B cell (primary cell): Measurements from ENCODE around the gene CEP250. TPM values are rescaled to one million over a fixed set of nuclear protein-coding genes. Genes with fewer than 3 reads are reported as not detected.

Experiments used
- ATAC-seq: fragments of 200-7000 bp; cut with Tn5 transposase; one replicate; pipeline ENCODE4 v1.10.0; 2021; ENCODE audit warnings: low read depth, mild to moderate bottlenecking, moderate number of reproducible peaks, moderate library complexity
- CTCF ChIA-PET: fragments of 350-600 bp; sonication (Branson Sonifier 250); formaldehyde crosslinking; loops from one replicate; lab custom pipeline; 2021; ENCODE audit warnings: antibody characterized with exemption, inconsistent platforms; lab: Charles Lee
- POLR2A ChIA-PET: fragments of 350-600 bp; sonication (Branson Sonifier 250); formaldehyde crosslinking; loops from one replicate; lab custom pipeline; 2021; ENCODE audit warnings: antibody characterized with exemption; lab: Charles Lee
- DNase-seq: peaks from one replicate; pipeline ENCODE4 v3.0.0; 2013
- H2AFZ ChIP-seq: 2 replicates; pipeline ENCODE4 v1.6.1; 2012; ENCODE audit warnings: mild to moderate bottlenecking, low read depth, low read length; ENCODE audit not compliant: insufficient read depth, poor library complexity, severe bottlenecking
- H3K27ac ChIP-seq, 2 donors: 1 replicate in 1 of 2; 2 replicates in 1 of 2; pipeline ENCODE4 v1.5.1; 2012 to 2013; ENCODE audit warnings: low read length in 2 of 2, mild to moderate bottlenecking in 2 of 2, moderate library complexity in 1 of 2
- H3K27me3 ChIP-seq, 4 experiments: fragments of 200-600 bp in 1 of 4; sonication (generic) in 1 of 4; replicated peaks in 1 of 4; 1 replicate in 2 of 4; 2 replicates in 2 of 4; pipeline versions ENCODE4 v1.6.1 to v1.7.0; 2013 to 2016; ENCODE audit warnings: low read length in 3 of 4, mild to moderate bottlenecking in 2 of 4, mixed read lengths in 1 of 4, moderate library complexity in 1 of 4; ENCODE audit not compliant: insufficient read depth in 4 of 4, control insufficient read depth in 3 of 4; ENCODE audit errors: control extremely low read depth in 1 of 4
- H3K36me3 ChIP-seq, 2 experiments: replicated peaks in 1 of 2; 1 replicate in 1 of 2; 2 replicates in 1 of 2; pipeline versions ENCODE4 v1.6.1 to v1.7.1; 2013; ENCODE audit warnings: low read length in 1 of 2; ENCODE audit not compliant: insufficient read depth in 2 of 2, control insufficient read depth in 1 of 2; ENCODE audit errors: control extremely low read depth in 1 of 2, extremely low read depth in 1 of 2
- H3K4me1 ChIP-seq, 2 donors: fragments of 200-600 bp in 1 of 2; sonication (generic) in 1 of 2; 1 replicate in 1 of 2; 2 replicates in 1 of 2; pipeline versions ENCODE4 v1.5.1 to v1.6.1; 2013 to 2017; ENCODE audit warnings: low read length in 2 of 2; ENCODE audit not compliant: control insufficient read depth in 2 of 2, insufficient read depth in 2 of 2
- H3K4me2 ChIP-seq: replicated peaks from 2 replicates; pipeline ENCODE3; 2012; ENCODE audit warnings: mild to moderate bottlenecking, low read depth, low read length; ENCODE audit not compliant: poor library complexity, severe bottlenecking
- H3K4me3 ChIP-seq, 5 experiments: fragments of 200-600 bp in 1 of 5; sonication (generic) in 1 of 5; 1 replicate in 3 of 5; 2 replicates in 2 of 5; pipeline versions ENCODE4 v1.5.1 to v1.7.0; 2011 to 2016; ENCODE audit warnings: low read length in 4 of 5, mild to moderate bottlenecking in 4 of 5, low read depth in 2 of 5, control low read depth in 1 of 5, moderate library complexity in 1 of 5; ENCODE audit not compliant: insufficient read depth in 1 of 5; ENCODE audit errors: control extremely low read depth in 1 of 5, extremely low read depth in 1 of 5
- H3K79me2 ChIP-seq: fragments of 200-600 bp; sonication (generic); one replicate; pipeline ENCODE4 v1.6.0; 2016; ENCODE audit warnings: low read length; ENCODE audit not compliant: control insufficient read depth, insufficient read depth
- H3K9ac ChIP-seq: fragments of 200-600 bp; sonication (generic); 2 replicates; pipeline ENCODE4 v1.6.1; 2017; ENCODE audit warnings: mild to moderate bottlenecking, low read length, moderate library complexity
- H3K9me3 ChIP-seq, 3 donors: one replicate each; pipeline versions ENCODE4 v1.6.1 to v1.7.1; 2013; ENCODE audit warnings: low read length in 2 of 3; ENCODE audit not compliant: control insufficient read depth in 2 of 3, insufficient read depth in 1 of 3; ENCODE audit errors: control extremely low read depth in 1 of 3
- H4K20me1 ChIP-seq: 2 replicates; pipeline ENCODE4 v1.6.0; 2012; ENCODE audit warnings: mild to moderate bottlenecking, low read length; ENCODE audit not compliant: insufficient read depth, control insufficient read depth, poor library complexity, severe bottlenecking
- H3K27ac Mint-ChIP-seq: one replicate; pipeline ENCODE4 v1.8.0; 2021; ENCODE audit warnings: mixed read lengths
- H3K27me3 Mint-ChIP-seq: one replicate; pipeline ENCODE4 v1.8.0; 2021; ENCODE audit warnings: mixed read lengths
- H3K4me1 Mint-ChIP-seq: one replicate; pipeline ENCODE4 v1.8.0; 2021; ENCODE audit warnings: mixed read lengths
- H3K4me3 Mint-ChIP-seq: one replicate; pipeline ENCODE4 v1.8.0; 2021; ENCODE audit warnings: mixed read lengths
- H3K9me3 Mint-ChIP-seq: one replicate; pipeline ENCODE4 v1.8.0; 2022; ENCODE audit warnings: mixed read lengths; ENCODE audit not compliant: insufficient read depth
- CTCF ChIP-seq: fragments of 200-600 bp; IDR thresholded peaks from one replicate; pipeline ENCODE4 v1.8.0; 2022; ENCODE audit warnings: antibody characterized with exemption, mild to moderate bottlenecking
- EZH2 ChIP-seq: IDR thresholded peaks from 2 replicates; pipeline ENCODE4 v1.6.1; 2012; ENCODE audit warnings: borderline replicate concordance, low read depth, mild to moderate bottlenecking, moderate library complexity, low read length; ENCODE audit not compliant: insufficient read depth, poor library complexity, severe bottlenecking
- WGBS: methylation state at CpG from one replicate; pipeline ENCODE4 v1.1.5; 2013; ENCODE audit warnings: missing lambda C conversion rate; ENCODE audit not compliant: insufficient coverage; 5-methylcytosine and 5-hydroxymethylcytosine counted together
- intact Hi-C: fragments of 100-400 bp; cut with micrococcal nuclease; formaldehyde crosslinking; loops from one replicate; pipeline ENCODE4 v1.10.0; 2022
- polyA plus RNA-seq: library from polyadenylated mRNA; depleted of rRNA; stranded (reverse); fragments of >200 nt; gene quantifications from 2 replicates; pipeline ENCODE4 v1.2.3, GENCODE V29; 2012
- total RNA-seq, 2 donors: library from RNA; stranded (reverse); fragments of 120-200 nt in 1 of 2; gene quantifications; 1 replicate in 1 of 2; 2 replicates in 1 of 2; pipeline versions ENCODE4 v1.2.3 to v1.2.4, GENCODE V29; 2013 to 2022

CEP250 gene
- total and polyA plus RNA-seq, 2 donors (not counting 1 experiment from before 2014, with no cell fraction given) = 14.6 to 78.5 TPM

- Histone ChIP-seq H2AFZ (no peak overlapping the region), H3K27ac (no peak overlapping the region), H3K4me3 (no peak overlapping the region), H4K20me1 (no peaks in the 10 kb centered on the region), H3K79me2 (no peaks in the 10 kb centered on the region), H3K27me3 (no peaks in the 10 kb centered on the region), H3K36me3 (peaks cover 0 to 35% of the 10 kb centered on the region in 2 experiments), H3K4me1 (no peaks in the 10 kb centered on the region), H3K9me3 (no peaks in the 10 kb centered on the region), H3K9ac (no peak overlapping the region), H3K4me2 (no peak overlapping the region)
- WGBS = 98% methylated on average over 14 of the region's 21 CpGs
- no peak overlapping the region for H3K4me3 Mint-ChIP-seq
- H3K9me3 Mint-ChIP-seq = no peaks in the 10 kb centered on the region
- intact Hi-C loops = no loop called here
- DNase-seq (no peak), ATAC-seq (no peak)
- TF ChIP-seq EZH2 (no peak), CTCF (no peak)
- CTCF ChIA-PET = no interaction called here
- H3K27ac Mint-ChIP-seq = no peak overlapping the region
- no peaks in the 10 kb centered on the region for H3K27me3 Mint-ChIP-seq
- POLR2A ChIA-PET = no interaction called here
- no peaks in the 10 kb centered on the region for H3K4me1 Mint-ChIP-seq
Measured at GRCh38 chr20:35555951-35556645, 100.7 kb downstream of the CEP250 start.

GRCh38 chr20:35556871-35557270 is 101.5 kb downstream of the CEP250 start:
- Histone ChIP-seq H2AFZ (no peak overlapping the region), H3K27ac (no peak overlapping the region), H3K4me2 (no peak overlapping the region), H3K36me3 (peaks cover 0 to 27% of the 10 kb centered on the region in 2 experiments), H4K20me1 (no peaks in the 10 kb centered on the region), H3K4me1 (no peaks in the 10 kb centered on the region), H3K9ac (no peak overlapping the region), H3K9me3 (no peaks in the 10 kb centered on the region), H3K4me3 (no peak overlapping the region), H3K27me3 (no peaks in the 10 kb centered on the region), H3K79me2 (no peaks in the 10 kb centered on the region)
- ChIA-PET POLR2A (no interaction called here), CTCF (no interaction called here)
- Mint-ChIP-seq H3K4me1 (no peaks in the 10 kb centered on the region), H3K27me3 (no peaks in the 10 kb centered on the region), H3K27ac (no peak overlapping the region), H3K4me3 (no peak overlapping the region), H3K9me3 (no peaks in the 10 kb centered on the region)
- intact Hi-C loops = no loop called here
- no CpG with 5 or more reads among the region's 8 CpGs for WGBS
- ATAC-seq (no peak), DNase-seq (no peak)
- TF ChIP-seq EZH2 = no peak
- no peak for TF ChIP-seq CTCF
